BLaER1 treated with 17β-estradiol and CSF1 and Interleukin-3, amounts not matched to agents 10 nM and 100 nM (cell line): ENCODE data around the gene EHD4.

Experiments
- H3K27ac ChIP-seq, 11 experiments: shearing (Covaris generic); formaldehyde crosslinking; 2 replicates each; pipeline ENCODE4 v1.8.1; 2022
- H3K27me3 ChIP-seq, 11 experiments: shearing (Covaris generic); formaldehyde crosslinking; 2 replicates each; pipeline ENCODE4 v1.8.1; 2022
- H3K36me3 ChIP-seq, 11 experiments: shearing (Covaris generic); formaldehyde crosslinking; 2 replicates each; pipeline ENCODE4 v1.8.1; 2022
- H3K4me1 ChIP-seq, 10 experiments: shearing (Covaris generic); formaldehyde crosslinking; 2 replicates each; pipeline ENCODE4 v1.8.1; 2022
- H3K4me2 ChIP-seq, 11 experiments: shearing (Covaris generic); formaldehyde crosslinking; 2 replicates each; pipeline ENCODE4 v1.8.1; 2022
- H3K4me3 ChIP-seq, 10 experiments: shearing (Covaris generic); formaldehyde crosslinking; 2 replicates each; pipeline ENCODE4 v1.8.1; 2022
- H3K9ac ChIP-seq, 11 experiments: shearing (Covaris generic); formaldehyde crosslinking; 2 replicates each; pipeline ENCODE4 v1.8.1; 2022
- H3K9me3 ChIP-seq, 11 experiments: shearing (Covaris generic); formaldehyde crosslinking; replicated peaks in 1 of 11; 2 replicates each; pipeline ENCODE4 v1.8.1; 2022
- H4K20me1 ChIP-seq, 11 experiments: shearing (Covaris generic); formaldehyde crosslinking; 2 replicates each; pipeline ENCODE4 v1.8.1; 2022
- Cebpa-rat ChIP-seq, 11 experiments: shearing (Covaris generic); IDR thresholded peaks; 2 replicates each; pipeline ENCODE4 v1.8.1; 2022

The EHD4 gene

GRCh38 chr15:41972253-41973242, at the start of gene EHD4:
Gene EHD4 (minus strand): TSS chr15:41972557. CDS start chr15:41972494, 63 bp downstream.
- H3K27me3 ChIP-seq = no peaks in the 10 kb centered on the region
- no peaks in the 10 kb centered on the region for H3K9me3 ChIP-seq
- no peaks in the 10 kb centered on the region for H3K36me3 ChIP-seq
- H3K27ac ChIP-seq = peak within 1 kb of the TSS; percentile 62 to 79 (median 71)
- H3K4me3 ChIP-seq = peak within 1 kb of the TSS; percentile 76 to 96 (median 89)
- H3K4me1 ChIP-seq = peaks cover 42 to 49% (median 46%) of the 10 kb centered on the region in 10 experiments
- H4K20me1 ChIP-seq = peaks cover 0 to 7% (median 0%) of the 10 kb centered on the region in 11 experiments; a peak in 6 of 22 replicates
- H3K9ac ChIP-seq = peak within 1 kb of the TSS; percentile 72 to 85 (median 84)
- peak within 1 kb of the TSS; percentile 77 to 99 (median 94) for H3K4me2 ChIP-seq
- no peak for TF ChIP-seq Cebpa-rat (IDR thresholded peaks at IDR 0.05)

- TF ChIP-seq Cebpa-rat (IDR thresholded peaks at IDR 0.05) = no peak
- Histone ChIP-seq H3K9ac (no peak overlapping the region), H3K27ac (no peak overlapping the region), H4K20me1 (no peaks in the 10 kb centered on the region), H3K4me3 (no peak overlapping the region), H3K9me3 (peaks cover 18 to 34% (median 22%) of the 10 kb centered on the region in 11 experiments), H3K27me3 (no peaks in the 10 kb centered on the region), H3K4me1 (no peaks in the 10 kb centered on the region), H3K4me2 (no peak overlapping the region), H3K36me3 (0 out of 22 replicates have a peak, but pooled peaks cover 0 to 3% (median 0%) of the 10 kb centered on the region in 11 experiments)
Measured at GRCh38 chr15:42021593-42021992, 49.2 kb upstream of the EHD4 start.

- H3K27me3 ChIP-seq = no peaks in the 10 kb centered on the region
- TF ChIP-seq Cebpa-rat (IDR thresholded peaks at IDR 0.05) = no peak
- no peaks in the 10 kb centered on the region for H3K4me1 ChIP-seq
Measured at GRCh38 chr15:42020713-42021273, 48.4 kb upstream of the EHD4 start, which contains the start of gene PLA2G4E. Gene PLA2G4E (minus strand): TSS chr15:42021042. CDS start chr15:42021030, 12 bp downstream.

GRCh38 chr15:42018306-42019224, 46.2 kb upstream of the EHD4 start:
- no peak overlapping the region for H3K4me2 ChIP-seq

More at GRCh38 chr15:42020713-42021273, 48.4 kb upstream of the EHD4 start, which contains the start of gene PLA2G4E:
- Histone ChIP-seq H3K27ac (no peak within 1 kb of the TSS), H4K20me1 (no peaks in the 10 kb centered on the region), H3K9ac (no peak within 1 kb of the TSS), H3K36me3 (0 out of 22 replicates have a peak, but pooled peaks cover 0 to 3% (median 0%) of the 10 kb centered on the region in 11 experiments), H3K4me3 (no peak within 1 kb of the TSS), H3K9me3 (peaks cover 18 to 34% (median 22%) of the 10 kb centered on the region in 11 experiments), H3K4me2 (no peak within 1 kb of the TSS)

GRCh38 chr15:42016971-42017370, 44.6 kb upstream of the EHD4 start:
- Histone ChIP-seq H3K27me3 (no peaks in the 10 kb centered on the region), H3K27ac (no peak overlapping the region), H3K9me3 (peaks cover 6 to 21% (median 10%) of the 10 kb centered on the region in 11 experiments), H3K4me3 (no peak overlapping the region), H3K4me2 (no peak overlapping the region), H3K4me1 (peaks cover 0 to 13% (median 0%) of the 10 kb centered on the region in 10 experiments; a peak in 4 of 20 replicates), H3K36me3 (no peaks in the 10 kb centered on the region), H4K20me1 (no peaks in the 10 kb centered on the region), H3K9ac (no peak overlapping the region)
- no peak for TF ChIP-seq Cebpa-rat (IDR thresholded peaks at IDR 0.05)

More at GRCh38 chr15:42018306-42019224, 46.2 kb upstream of the EHD4 start:
- Histone ChIP-seq H4K20me1 (no peaks in the 10 kb centered on the region), H3K9me3 (peaks cover 18 to 34% (median 22%) of the 10 kb centered on the region in 11 experiments), H3K4me3 (no peak overlapping the region), H3K27me3 (no peaks in the 10 kb centered on the region), H3K4me1 (no peaks in the 10 kb centered on the region), H3K27ac (no peak overlapping the region), H3K36me3 (0 out of 22 replicates have a peak, but pooled peaks cover 0 to 3% (median 0%) of the 10 kb centered on the region in 11 experiments), H3K9ac (no peak overlapping the region)
- no peak; a peak in 1 of 22 replicates for TF ChIP-seq Cebpa-rat (IDR thresholded peaks at IDR 0.05)

GRCh38 chr15:42014406-42014805, 42.0 kb upstream of the EHD4 start:
- Histone ChIP-seq H3K27me3 (no peaks in the 10 kb centered on the region), H3K4me3 (no peak overlapping the region), H3K9me3 (no peaks in the 10 kb centered on the region), H3K4me2 (no peak overlapping the region), H4K20me1 (no peaks in the 10 kb centered on the region), H3K27ac (no peak overlapping the region), H3K9ac (no peak overlapping the region), H3K4me1 (peaks cover 0 to 13% (median 0%) of the 10 kb centered on the region in 10 experiments; a peak in 4 of 20 replicates), H3K36me3 (no peaks in the 10 kb centered on the region)
- no peak for TF ChIP-seq Cebpa-rat (IDR thresholded peaks at IDR 0.05)

- Histone ChIP-seq H3K27me3 (no peaks in the 10 kb centered on the region), H3K4me2 (no peak overlapping the region; a peak in 1 of 22 replicates), H3K4me1 (peaks cover 0 to 14% (median 0%) of the 10 kb centered on the region in 10 experiments; a peak in 8 of 20 replicates), H3K9me3 (no peaks in the 10 kb centered on the region), H4K20me1 (no peaks in the 10 kb centered on the region), H3K27ac (no peak overlapping the region), H3K36me3 (no peaks in the 10 kb centered on the region), H3K4me3 (no peak overlapping the region), H3K9ac (no peak overlapping the region)
- no peak for TF ChIP-seq Cebpa-rat (IDR thresholded peaks at IDR 0.05)
Measured at GRCh38 chr15:42012928-42013482, 40.6 kb upstream of the EHD4 start.

GRCh38 chr15:42012241-42012640, 39.9 kb upstream of the EHD4 start:
- H3K4me2 ChIP-seq = 0 out of 22 replicates have a peak overlapping the region, but pooled peaks of 1 of the 11 experiments have one; percentile 7
- 0 out of 22 replicates have a peak, but pooled peaks cover 0 to 6% (median 0%) of the 10 kb centered on the region in 11 experiments for H3K9me3 ChIP-seq
- no peak overlapping the region for H3K9ac ChIP-seq
- no peaks in the 10 kb centered on the region for H3K27me3 ChIP-seq
- peaks cover 0 to 22% (median 0%) of the 10 kb centered on the region in 10 experiments; a peak in 8 of 20 replicates for H3K4me1 ChIP-seq
- TF ChIP-seq Cebpa-rat (IDR thresholded peaks at IDR 0.05) = no peak
- no peaks in the 10 kb centered on the region for H3K36me3 ChIP-seq
- no peak overlapping the region for H3K27ac ChIP-seq
- no peaks in the 10 kb centered on the region for H4K20me1 ChIP-seq
- no peak overlapping the region for H3K4me3 ChIP-seq
